Smooth muscle cell (in vitro differentiated cells): ENCODE measurements around the gene AJAP1. TPM values are rescaled to one million over a fixed set of nuclear protein-coding genes. Genes with fewer than 3 reads are reported as not detected.

ENCODE experiments used
- DNase-seq: peaks from one replicate; lab custom pipeline; 2025; ENCODE audit not compliant: unreplicated experiment; lab: John Stamatoyannopoulos, UW
- H2AFZ ChIP-seq: fragments of 200-600 bp; sonication (generic); 2 replicates; pipeline ENCODE4 v1.6.0; 2016; ENCODE audit warnings: antibody characterized with exemption, low read depth, mild to moderate bottlenecking
- H3F3A ChIP-seq: fragments of 200-600 bp; sonication (generic); 2 replicates; pipeline ENCODE4 v1.6.0; 2017; ENCODE audit warnings: antibody characterized with exemption, low read depth
- H3K27ac ChIP-seq: fragments of 200-600 bp; sonication (generic); 2 replicates; pipeline ENCODE4 v1.5.1; 2016; ENCODE audit warnings: low read depth, mild to moderate bottlenecking
- H3K27me3 ChIP-seq: fragments of 200-600 bp; sonication (generic); 2 replicates; pipeline ENCODE4 v1.6.1; 2016; ENCODE audit warnings: low read depth, mild to moderate bottlenecking
- H3K36me3 ChIP-seq: fragments of 200-600 bp; sonication (generic); 2 replicates; pipeline ENCODE4 v1.5.1; 2016; ENCODE audit warnings: low read depth
- H3K4me1 ChIP-seq: fragments of 200-600 bp; sonication (generic); 2 replicates; pipeline ENCODE4 v1.5.1; 2016; ENCODE audit warnings: low read depth
- H3K4me2 ChIP-seq: fragments of 200-600 bp; sonication (generic); 2 replicates; pipeline ENCODE4 v1.6.0; 2016; ENCODE audit warnings: mild to moderate bottlenecking
- H3K4me3 ChIP-seq: fragments of 200-600 bp; sonication (generic); 2 replicates; pipeline ENCODE4 v1.5.1; 2016; ENCODE audit warnings: mild to moderate bottlenecking
- H3K79me2 ChIP-seq: fragments of 200-600 bp; sonication (generic); 2 replicates; pipeline ENCODE4 v1.6.0; 2016; ENCODE audit warnings: low read depth, mild to moderate bottlenecking
- H3K9ac ChIP-seq: fragments of 200-600 bp; sonication (generic); 2 replicates; pipeline ENCODE4 v1.6.0; 2016; ENCODE audit warnings: low read depth
- H3K9me3 ChIP-seq: fragments of 200-600 bp; sonication (generic); replicated peaks from 2 replicates; pipeline ENCODE4 v1.5.1; 2016; ENCODE audit warnings: low read depth
- H4K20me1 ChIP-seq: fragments of 200-600 bp; sonication (generic); 2 replicates; pipeline ENCODE4 v1.6.0; 2016; ENCODE audit warnings: low read depth
- WGBS: methylation state at CpG from one replicate; pipeline ENCODE4 v1.1.7; 2016; ENCODE audit warnings: low lambda C conversion rate; 5-methylcytosine and 5-hydroxymethylcytosine counted together
- polyA plus RNA-seq: library from polyadenylated mRNA; unstranded; fragments of >200 nt; fragmentation: Nextera tagmentation; extraction: Ambion mirVana; gene quantifications from 2 replicates; pipeline ENCODE4 v1.2.1, GENCODE V29; 2016
- total RNA-seq: library from RNA; depleted of rRNA; stranded (reverse); fragments of >200 nt; gene quantifications from 2 replicates; pipeline ENCODE4 v1.2.3, GENCODE V29; 2014
- TF ChIP-seq, protein P1 (sequence below): fragments of 200-600 bp; sonication (generic); IDR thresholded peaks from 2 replicates; pipeline ENCODE4 v1.5.1; 2017; ENCODE audit warnings: borderline replicate concordance, mild to moderate bottlenecking, antibody characterized with exemption; ENCODE audit not compliant: insufficient read depth, poor library complexity, severe bottlenecking

AJAP1 gene
- total and polyA plus RNA-seq, 2 experiments from 2014 or later = 0.10 to 0.58 TPM

DNA sequence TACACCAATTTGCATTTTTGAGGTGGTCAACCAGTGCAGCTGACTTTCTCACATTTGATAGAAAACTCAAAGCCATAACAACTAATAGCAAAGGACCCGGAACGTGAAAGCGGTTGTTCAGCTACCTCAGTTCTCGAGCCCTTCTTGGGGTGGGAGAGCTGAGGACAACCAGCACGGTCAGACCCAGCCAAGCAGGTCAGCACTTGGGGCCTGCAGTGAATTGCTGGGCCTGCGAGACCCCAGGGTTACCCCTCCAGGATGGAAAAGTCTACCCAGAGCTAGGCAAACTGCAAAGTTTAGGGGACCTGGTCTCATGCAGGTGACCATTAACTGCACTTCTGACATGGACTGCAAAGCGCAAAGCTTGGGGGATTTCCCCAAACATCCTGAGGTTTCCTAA is 23.8 kb upstream of the AJAP1 start:
- 93% methylated on average over 6 of the region's 7 CpGs for WGBS
- Histone ChIP-seq H3K4me2 (no peak overlapping the region), H3K36me3 (no peaks in the 10 kb centered on the region), H2AFZ (no peak overlapping the region), H3K27me3 (no peaks in the 10 kb centered on the region), H3K4me1 (no peaks in the 10 kb centered on the region), H4K20me1 (no peaks in the 10 kb centered on the region), H3K9me3 (no peaks in the 10 kb centered on the region), H3K4me3 (no peak overlapping the region), H3K79me2 (no peaks in the 10 kb centered on the region), H3F3A (no peaks in the 10 kb centered on the region), H3K27ac (no peak overlapping the region), H3K9ac (no peak overlapping the region)
- TF ChIP-seq, protein P1, sequence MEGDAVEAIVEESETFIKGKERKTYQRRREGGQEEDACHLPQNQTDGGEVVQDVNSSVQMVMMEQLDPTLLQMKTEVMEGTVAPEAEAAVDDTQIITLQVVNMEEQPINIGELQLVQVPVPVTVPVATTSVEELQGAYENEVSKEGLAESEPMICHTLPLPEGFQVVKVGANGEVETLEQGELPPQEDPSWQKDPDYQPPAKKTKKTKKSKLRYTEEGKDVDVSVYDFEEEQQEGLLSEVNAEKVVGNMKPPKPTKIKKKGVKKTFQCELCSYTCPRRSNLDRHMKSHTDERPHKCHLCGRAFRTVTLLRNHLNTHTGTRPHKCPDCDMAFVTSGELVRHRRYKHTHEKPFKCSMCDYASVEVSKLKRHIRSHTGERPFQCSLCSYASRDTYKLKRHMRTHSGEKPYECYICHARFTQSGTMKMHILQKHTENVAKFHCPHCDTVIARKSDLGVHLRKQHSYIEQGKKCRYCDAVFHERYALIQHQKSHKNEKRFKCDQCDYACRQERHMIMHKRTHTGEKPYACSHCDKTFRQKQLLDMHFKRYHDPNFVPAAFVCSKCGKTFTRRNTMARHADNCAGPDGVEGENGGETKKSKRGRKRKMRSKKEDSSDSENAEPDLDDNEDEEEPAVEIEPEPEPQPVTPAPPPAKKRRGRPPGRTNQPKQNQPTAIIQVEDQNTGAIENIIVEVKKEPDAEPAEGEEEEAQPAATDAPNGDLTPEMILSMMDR = no peak
- no peak for DNase-seq

GRCh38 chr1:4631321-4631720 is 23.1 kb upstream of the AJAP1 start:
- H3K36me3 ChIP-seq = no peaks in the 10 kb centered on the region
- no peak overlapping the region for H3K9ac ChIP-seq
- H3K4me1 ChIP-seq = no peaks in the 10 kb centered on the region
- no peak for DNase-seq
- WGBS = 89% methylated on average over 5 of the region's 5 CpGs
- no peaks in the 10 kb centered on the region for H4K20me1 ChIP-seq
- no peaks in the 10 kb centered on the region for H3K79me2 ChIP-seq
- H3K9me3 ChIP-seq = no peaks in the 10 kb centered on the region
- H2AFZ ChIP-seq = no peak overlapping the region
- no peak overlapping the region for H3K27ac ChIP-seq
- H3K27me3 ChIP-seq = no peaks in the 10 kb centered on the region
- no peak overlapping the region for H3K4me2 ChIP-seq
- H3F3A ChIP-seq = no peaks in the 10 kb centered on the region
- H3K4me3 ChIP-seq = no peak overlapping the region
- TF ChIP-seq, protein P1 = no peak

DNA sequence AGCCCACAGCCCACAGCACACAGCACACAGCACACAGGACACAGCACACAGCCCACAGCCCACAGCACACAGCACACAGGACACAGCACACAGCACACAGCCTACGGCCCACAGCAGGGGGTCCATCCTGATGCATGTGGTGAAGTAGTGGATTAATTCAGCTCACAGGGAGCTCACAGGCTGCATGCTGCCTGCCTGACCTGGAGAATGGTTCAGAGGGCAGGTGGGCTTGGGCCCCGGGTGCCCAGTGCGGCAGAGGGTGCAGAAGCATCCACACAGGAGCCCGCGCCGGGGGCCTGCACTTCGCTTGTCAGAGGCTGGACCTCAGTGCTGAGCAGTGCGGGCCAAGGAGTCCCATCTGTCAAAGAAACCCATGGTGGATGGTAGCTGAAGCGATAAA is 21.1 kb upstream of the AJAP1 start:
- H3K9me3 ChIP-seq = no peaks in the 10 kb centered on the region
- WGBS = 94% methylated on average over 9 of the region's 9 CpGs
- no peak overlapping the region for H3K4me2 ChIP-seq
- no peaks in the 10 kb centered on the region for H4K20me1 ChIP-seq
- H3K9ac ChIP-seq = no peak overlapping the region
- H2AFZ ChIP-seq = no peak overlapping the region
- DNase-seq = no peak
- no peaks in the 10 kb centered on the region for H3K79me2 ChIP-seq
- H3K36me3 ChIP-seq = no peaks in the 10 kb centered on the region
- H3K4me3 ChIP-seq = no peak overlapping the region
- H3K4me1 ChIP-seq = no peaks in the 10 kb centered on the region
- no peaks in the 10 kb centered on the region for H3F3A ChIP-seq
- TF ChIP-seq, protein P1 = no peak
- H3K27ac ChIP-seq = no peak overlapping the region
- H3K27me3 ChIP-seq = no peaks in the 10 kb centered on the region

DNA sequence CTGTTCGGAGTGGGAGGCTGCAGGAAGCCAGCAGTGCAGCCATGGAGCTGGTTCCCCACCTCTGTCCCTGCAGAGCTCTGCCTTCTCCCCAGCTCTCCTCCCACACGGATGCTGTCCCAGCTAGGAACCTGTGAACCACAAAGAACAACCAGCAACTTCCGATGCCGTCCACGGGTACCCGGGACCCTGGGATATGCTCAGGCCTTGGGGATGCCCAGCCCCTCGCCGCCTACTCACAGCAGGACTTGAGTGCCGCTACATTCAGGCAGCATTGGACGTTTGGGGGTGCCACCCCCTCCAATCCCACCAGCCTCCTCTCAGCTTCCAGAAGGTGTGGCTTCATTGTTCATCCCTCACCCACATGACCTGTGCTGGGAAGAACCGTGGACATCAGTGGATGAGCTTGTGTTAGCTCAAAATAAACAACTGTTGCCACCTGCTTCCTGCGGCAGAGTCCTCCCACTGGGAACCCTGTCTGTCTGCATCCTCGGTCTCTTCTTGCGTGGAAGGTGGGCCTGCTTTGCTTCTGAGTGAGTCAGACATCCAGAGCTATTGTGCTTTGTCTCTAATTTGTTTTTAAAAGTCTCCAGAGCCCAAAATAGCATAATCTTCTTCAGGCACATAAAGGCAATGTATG is 20.1 kb upstream of the AJAP1 start:
- H3K36me3 ChIP-seq = no peaks in the 10 kb centered on the region
- no peaks in the 10 kb centered on the region for H3K79me2 ChIP-seq
- no peak overlapping the region for H3K4me3 ChIP-seq
- no peak overlapping the region for H3K9ac ChIP-seq
- no peak overlapping the region for H2AFZ ChIP-seq
- no peak overlapping the region for H3K27ac ChIP-seq
- no peaks in the 10 kb centered on the region for H3K4me1 ChIP-seq
- TF ChIP-seq, protein P1 = no peak
- WGBS = 80% methylated on average over 14 of the region's 14 CpGs
- DNase-seq = no peak
- no peak overlapping the region for H3K4me2 ChIP-seq
- no peaks in the 10 kb centered on the region for H3K9me3 ChIP-seq
- H3F3A ChIP-seq = no peaks in the 10 kb centered on the region
- H3K27me3 ChIP-seq = no peaks in the 10 kb centered on the region
- no peaks in the 10 kb centered on the region for H4K20me1 ChIP-seq
